ENCODE data around the gene NTM.

Gene NTM

GRCh38 chr11:131642756-131643531 is 272.5 kb downstream of the NTM start:
- H3K4me1 ChIP-seq (ENCODE audit: control insufficient read depth, insufficient read depth, low read length), result no peaks in the 10 kb centered on the region
- POLR2A ChIA-PET, result no interaction called here
- no peak overlapping the region for H3K27ac ChIP-seq (ENCODE audit: extremely low read depth, low read depth, low read length)
- no peak overlapping the region for H3K4me3 ChIP-seq (ENCODE audit: low read depth, low read length)
- TF ChIP-seq ZBTB49 (tag by site-specific recombination; IDR thresholded peaks at IDR 0.05; ENCODE audit: low read depth), result no peak
- TF ChIP-seq REPIN1 (tag by site-specific recombination; IDR thresholded peaks at IDR 0.05; ENCODE audit: low read depth), result no peak
- TF ChIP-seq KLF10 (tag by site-specific recombination; IDR thresholded peaks at IDR 0.05), result no peak
- no peak for TF ChIP-seq ZNF596 (tag by site-specific recombination; IDR thresholded peaks at IDR 0.05)
- TF ChIP-seq GFI1B (tag by site-specific recombination; IDR thresholded peaks at IDR 0.05), result no peak
- TF ChIP-seq ZNF112 (tag by site-specific recombination; IDR thresholded peaks at IDR 0.05), result no peak
- TF ChIP-seq ZNF514 (tag by site-specific recombination; IDR thresholded peaks at IDR 0.05), result no peak
- TF ChIP-seq ZNF645 (tag by site-specific recombination; IDR thresholded peaks at IDR 0.05), result no peak
- TF ChIP-seq ZNF776 (tag by site-specific recombination; IDR thresholded peaks at IDR 0.05; ENCODE audit: borderline replicate concordance), result no peak
- TF ChIP-seq BCL11B (tag by site-specific recombination; IDR thresholded peaks at IDR 0.05; ENCODE audit: low read depth), result no peak
- TF ChIP-seq PRDM1 (tag by site-specific recombination; IDR thresholded peaks at IDR 0.05), result no peak
- no peak for TF ChIP-seq ZNF211 (tag by site-specific recombination; IDR thresholded peaks at IDR 0.05; ENCODE audit: low read depth)
- no peak for TF ChIP-seq ZNF544 (tag by site-specific recombination; IDR thresholded peaks at IDR 0.05)
- no peak for TF ChIP-seq ZNF23 (tag by site-specific recombination; IDR thresholded peaks at IDR 0.05; ENCODE audit: borderline replicate concordance)
- no peak for TF ChIP-seq ZFP41 (tag by site-specific recombination; IDR thresholded peaks at IDR 0.05; ENCODE audit: borderline replicate concordance)
- H3K9me3 ChIP-seq (ENCODE audit: control insufficient read depth, insufficient read depth, low read depth, low read length), result no peaks in the 10 kb centered on the region
- no peaks in the 10 kb centered on the region for H3K36me3 ChIP-seq (ENCODE audit: control insufficient read depth in 2 of 2, insufficient read depth in 1 of 2, low read length in 2 of 2)
- CTCF ChIA-PET, result interaction anchor here (0.7 kb wide), 1 partner anchor 23 kb away, joined by 3 read pairs; no protein-coding TSS in a partner anchor

GRCh38 chr11:131644204-131644795 is 273.9 kb downstream of the NTM start:
- ChIA-PET CTCF (interaction anchor here (0.7 kb wide), 1 partner anchor 22 kb away, joined by 3 read pairs; no protein-coding TSS in a partner anchor), POLR2A (no interaction called here)
- H3K27ac ChIP-seq (ENCODE audit: extremely low read depth, low read depth, low read length), result no peak overlapping the region
- no peaks in the 10 kb centered on the region for H3K36me3 ChIP-seq (ENCODE audit: control insufficient read depth in 2 of 2, insufficient read depth in 1 of 2, low read length in 2 of 2)
- H3K4me1 ChIP-seq (ENCODE audit: control insufficient read depth, insufficient read depth, low read length), result no peaks in the 10 kb centered on the region
- no peaks in the 10 kb centered on the region for H3K9me3 ChIP-seq (ENCODE audit: control insufficient read depth, insufficient read depth, low read depth, low read length)
- no peak overlapping the region for H3K4me3 ChIP-seq (ENCODE audit: low read depth, low read length)
- no peak for TF ChIP-seq ZNF223 (tag by site-specific recombination; IDR thresholded peaks at IDR 0.05)
- no peak for TF ChIP-seq ZNF558 (tag by site-specific recombination; IDR thresholded peaks at IDR 0.05)
- no peak for TF ChIP-seq FEZF1 (tag by site-specific recombination; IDR thresholded peaks at IDR 0.05)
- no peak for TF ChIP-seq ZNF433 (tag by site-specific recombination; IDR thresholded peaks at IDR 0.05; ENCODE audit: low read depth)
- TF ChIP-seq HOXC10 (CRISPR knock-in tag; IDR thresholded peaks at IDR 0.05), result no peak
- no peak for TF ChIP-seq ZBTB7A (tag by site-specific recombination; IDR thresholded peaks at IDR 0.05; ENCODE audit: low read depth)
- no peak for TF ChIP-seq ZNF18 (tag by site-specific recombination; IDR thresholded peaks at IDR 0.05)
- no peak for TF ChIP-seq ZNF202 (tag by site-specific recombination; IDR thresholded peaks at IDR 0.05; ENCODE audit: borderline replicate concordance)
- TF ChIP-seq ZNF324 (tag by site-specific recombination; IDR thresholded peaks at IDR 0.05), result no peak
- no peak for TF ChIP-seq SP2 (tag by site-specific recombination; IDR thresholded peaks at IDR 0.05)
- no peak for TF ChIP-seq BCL6B (tag by site-specific recombination; IDR thresholded peaks at IDR 0.05)
- TF ChIP-seq ZSCAN4 (tag by site-specific recombination; IDR thresholded peaks at IDR 0.05), result no peak
- TF ChIP-seq ZNF701 (tag by site-specific recombination; IDR thresholded peaks at IDR 0.05), result no peak

All from HEK293 (cell line).